ENCODE data around the gene CD4.
"Not testable (repeated sequence)": the region's sequence is repeated elsewhere in the genome, so short reads cannot be mapped to it uniquely, and the experiment has no call there.

- not testable (repeated sequence) for TF ChIP-seq CTCF, POLR2A (IDR thresholded peaks at IDR 0.05)
Measured at GRCh38 chr12:6865307-6865706, 76.0 kb downstream of the CD4 start.

Measured in lower leg skin (tissue), 3 donors.